Measurements from ENCODE around the gene PLCB4.

DNA sequence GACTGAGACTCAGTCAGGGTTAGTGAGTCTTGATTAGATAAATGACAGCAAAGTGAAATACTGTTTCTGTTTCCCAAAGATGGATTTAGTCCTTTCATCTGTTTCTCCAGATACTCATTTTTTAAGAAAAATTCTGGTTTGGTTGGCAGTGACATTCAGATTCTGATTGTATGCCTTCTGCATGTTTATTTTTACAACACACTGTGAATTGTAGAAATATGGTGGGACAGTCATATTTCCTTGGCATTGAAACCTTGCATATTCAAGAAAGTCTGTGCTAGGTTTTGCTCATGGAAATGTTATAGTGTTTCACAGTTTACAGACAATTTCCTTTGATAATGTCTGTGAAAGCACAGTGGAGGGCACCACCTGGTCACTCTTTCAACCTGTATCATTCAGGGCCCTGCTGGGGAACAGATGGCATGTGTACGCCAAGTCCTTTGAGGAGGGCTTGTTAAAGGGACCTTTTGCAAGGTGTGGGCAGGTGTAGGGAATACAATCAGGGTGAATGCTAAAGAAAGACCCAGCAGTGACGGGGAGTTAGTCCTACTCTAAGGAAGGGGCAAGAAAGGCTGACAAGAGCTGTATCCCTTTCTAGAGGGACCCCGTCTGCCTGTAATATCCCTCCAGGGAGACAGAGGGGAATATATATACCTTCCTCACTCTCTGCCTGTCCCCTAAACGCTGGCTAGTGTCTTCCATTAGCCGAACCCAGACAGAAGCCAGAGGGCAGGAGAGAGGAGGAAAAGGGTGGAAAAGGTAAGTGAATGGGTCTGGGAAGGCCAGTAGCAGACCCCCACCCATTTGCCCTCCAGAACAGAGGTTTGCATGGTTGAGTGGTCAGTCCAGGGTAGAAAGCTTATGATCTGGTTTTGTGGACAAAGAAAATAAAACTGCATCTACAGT, 10.2 kb downstream of the PLCB4 start:
- TF ChIP-seq TAF1 (IDR thresholded peaks at IDR 0.05; ENCODE audit: borderline replicate concordance, low read depth, low read length) (no peak), POLR2AphosphoS5 (IDR thresholded peaks at IDR 0.05; ENCODE audit: low read depth, low read length) (no peak), POLR2A (IDR thresholded peaks at IDR 0.05; ENCODE audit: low read depth, low read length) (no peak)
